ENCODE measurements around the gene MUC4. TPM values are rescaled to one million over a fixed set of nuclear protein-coding genes. Genes with fewer than 3 reads are reported as not detected.
"Not testable (repeated sequence)": the region's sequence is repeated elsewhere in the genome, so short reads cannot be mapped to it uniquely, and the experiment has no call there.

The MUC4 gene
- total RNA-seq, 1 donor from 2014 or later: 1.7 TPM

- not testable (repeated sequence) for DNase-seq (ENCODE audit: low spot score)
Observed at GRCh38 chr3:195784031-195784430, 27.7 kb downstream of the MUC4 start.

GRCh38 chr3:195781236-195781635 is 30.5 kb downstream of the MUC4 start:
- not testable (repeated sequence) for DNase-seq (ENCODE audit: low spot score)

GRCh38 chr3:195777975-195778374 is 33.8 kb downstream of the MUC4 start:
- no peak for DNase-seq (ENCODE audit: low spot score)

- no peak for DNase-seq (ENCODE audit: low spot score)
Observed at GRCh38 chr3:195774917-195775316, 36.8 kb downstream of the MUC4 start.

- no peak for DNase-seq (ENCODE audit: low spot score)
Observed at GRCh38 chr3:195773956-195774537, 37.7 kb downstream of the MUC4 start.

GRCh38 chr3:195771646-195772300 is 40.0 kb downstream of the MUC4 start:
- no peak for DNase-seq (ENCODE audit: low spot score)

- not testable (repeated sequence) for DNase-seq (ENCODE audit: low spot score)
Observed at GRCh38 chr3:195770841-195771645, 40.7 kb downstream of the MUC4 start.

GRCh38 chr3:195770081-195770840 is 41.5 kb downstream of the MUC4 start:
- DNase-seq (ENCODE audit: low spot score): no peak

- DNase-seq (ENCODE audit: low spot score): no peak
Observed at GRCh38 chr3:195769551-195769950, 42.2 kb downstream of the MUC4 start.

GRCh38 chr3:195768831-195769303 is 42.9 kb downstream of the MUC4 start:
- no peak for DNase-seq (ENCODE audit: low spot score)

- DNase-seq (ENCODE audit: low spot score): no peak
Observed at GRCh38 chr3:195768414-195768813, 43.3 kb downstream of the MUC4 start.

GRCh38 chr3:195767792-195768191 is 43.9 kb downstream of the MUC4 start:
- no peak for DNase-seq (ENCODE audit: low spot score)

GRCh38 chr3:195766671-195767070 is 45.1 kb downstream of the MUC4 start:
- no peak for DNase-seq (ENCODE audit: low spot score)

GRCh38 chr3:195764961-195765706 is 46.6 kb downstream of the MUC4 start:
- no peak for DNase-seq (ENCODE audit: low spot score)

- DNase-seq (ENCODE audit: low spot score): no peak
Observed at GRCh38 chr3:195763843-195764825, 47.6 kb downstream of the MUC4 start.

GRCh38 chr3:195763076-195763830 is 48.5 kb downstream of the MUC4 start:
- no peak for DNase-seq (ENCODE audit: low spot score)

- DNase-seq (ENCODE audit: low spot score): no peak
Observed at GRCh38 chr3:195762611-195763010, 49.1 kb downstream of the MUC4 start.

- no peak for DNase-seq (ENCODE audit: low spot score)
Observed at GRCh38 chr3:195762249-195762585, 49.5 kb downstream of the MUC4 start.

- DNase-seq (ENCODE audit: low spot score): no peak
Observed at GRCh38 chr3:195761567-195762248, 50.0 kb downstream of the MUC4 start.
